ENCODE results near the gene NUDT4. TPM values are rescaled to one million over a fixed set of nuclear protein-coding genes. Genes with fewer than 3 reads are reported as not detected.

Gene NUDT4
- total and polyA plus RNA-seq, 10 of the 15 experiments (the other 5 are each of a cell fraction or from before 2014, with no cell fraction given) = 26.6 to 91.6 (median 63.1) TPM

- peak; percentile 36 for TF ChIP-seq SKIL (IDR thresholded peaks at IDR 0.05; ENCODE audit: low read depth, poor library complexity, severe bottlenecking)
- peak; percentile 64 for TF ChIP-seq MEF2B (IDR thresholded peaks at IDR 0.05; ENCODE audit: partially characterized antibody, poor library complexity, severe bottlenecking)
- TF ChIP-seq MTA3 (IDR thresholded peaks at IDR 0.05; ENCODE audit: borderline replicate concordance, low read length) = peak; percentile 67
- TF ChIP-seq DPF2 (IDR thresholded peaks at IDR 0.05) = no peak
- no peak for TF ChIP-seq RFX5 (IDR thresholded peaks at IDR 0.05; ENCODE audit: low read depth, low read length)
- peak; percentile 60 to 99 for TF ChIP-seq SRF (IDR thresholded peaks at IDR 0.05; ENCODE audit: low read depth in 2 of 2, low read length in 2 of 2)
- TF ChIP-seq FOS (IDR thresholded peaks at IDR 0.05; ENCODE audit: borderline replicate concordance, extremely low read depth, insufficient read length) = no peak
- peak; percentile 70; the same call in 1 of the 2 replicates for TF ChIP-seq ATF2 (IDR thresholded peaks at IDR 0.05; ENCODE audit: low read length)
- TF ChIP-seq SIN3A (IDR thresholded peaks at IDR 0.05; ENCODE audit: low read depth, low read length) = no peak
- TF ChIP-seq REST (IDR thresholded peaks at IDR 0.05; ENCODE audit: low read depth, low read length) = no peak
- peak; percentile 79 for TF ChIP-seq IKZF1 (conservative IDR thresholded peaks at IDR 0.05)
- TF ChIP-seq NFIC (IDR thresholded peaks at IDR 0.05; ENCODE audit: low read depth, low read length) = peak; percentile 79
- TF ChIP-seq TCF12 (IDR thresholded peaks at IDR 0.05; ENCODE audit: low read depth, low read length) = no peak
- TF ChIP-seq SMARCA5 (IDR thresholded peaks at IDR 0.05) = peak; percentile 39; the same call in 1 of the 2 replicates
- TF ChIP-seq RAD51 (IDR thresholded peaks at IDR 0.05) = peak; percentile 74
- no peak for TF ChIP-seq PBX3 (IDR thresholded peaks at IDR 0.05; ENCODE audit: insufficient replicate concordance, low read depth, low read length)
- 0 out of 4 replicates have a peak, but pooled peaks of 1 of the 2 experiments have one; percentile 30 for TF ChIP-seq CEBPB (IDR thresholded peaks at IDR 0.05; ENCODE audit: borderline replicate concordance in 1 of 2, low read depth in 2 of 2, low read length in 2 of 2)
- no peak for TF ChIP-seq NR2C2 (IDR thresholded peaks at IDR 0.05; ENCODE audit: borderline replicate concordance, control insufficient read depth, insufficient read length, low read depth)
These were observed 38.2 kb downstream of the NUDT4 start (continued) for GRCh38 chr12:93415723-93416464.

Measured in GM12878 (cell line).